Esophagus squamous epithelium (tissue), 4 donors: ENCODE results near the gene PRKCI.
"Not testable (repeated sequence)": the region's sequence is repeated elsewhere in the genome, so short reads cannot be mapped to it uniquely, and the experiment has no call there.

Experiments
- POLR2A ChIP-seq, 4 donors: fragments of 450-650 bp; IDR thresholded peaks; one replicate each; pipeline ENCODE4 v1.6.1; 2017; ENCODE audit warnings: antibody characterized with exemption in 4 of 4, mild to moderate bottlenecking in 4 of 4, moderate library complexity in 3 of 4
- TF ChIP-seq, protein P1 (sequence below), 6 experiments: fragments of 450-650 bp in 4 of 6; fragments of 200-600 bp in 2 of 6; sonication (generic) in 2 of 6; IDR thresholded peaks; one replicate each; pipeline ENCODE4 v1.5.1; 2016 to 2019; ENCODE audit warnings: antibody characterized with exemption in 6 of 6, mild to moderate bottlenecking in 4 of 6, moderate library complexity in 4 of 6

GRCh38 chr3:170343859-170344258 is 121.6 kb downstream of the PRKCI start:
- not testable (repeated sequence) for TF ChIP-seq POLR2A (IDR thresholded peaks at IDR 0.05)
- TF ChIP-seq, protein P1, sequence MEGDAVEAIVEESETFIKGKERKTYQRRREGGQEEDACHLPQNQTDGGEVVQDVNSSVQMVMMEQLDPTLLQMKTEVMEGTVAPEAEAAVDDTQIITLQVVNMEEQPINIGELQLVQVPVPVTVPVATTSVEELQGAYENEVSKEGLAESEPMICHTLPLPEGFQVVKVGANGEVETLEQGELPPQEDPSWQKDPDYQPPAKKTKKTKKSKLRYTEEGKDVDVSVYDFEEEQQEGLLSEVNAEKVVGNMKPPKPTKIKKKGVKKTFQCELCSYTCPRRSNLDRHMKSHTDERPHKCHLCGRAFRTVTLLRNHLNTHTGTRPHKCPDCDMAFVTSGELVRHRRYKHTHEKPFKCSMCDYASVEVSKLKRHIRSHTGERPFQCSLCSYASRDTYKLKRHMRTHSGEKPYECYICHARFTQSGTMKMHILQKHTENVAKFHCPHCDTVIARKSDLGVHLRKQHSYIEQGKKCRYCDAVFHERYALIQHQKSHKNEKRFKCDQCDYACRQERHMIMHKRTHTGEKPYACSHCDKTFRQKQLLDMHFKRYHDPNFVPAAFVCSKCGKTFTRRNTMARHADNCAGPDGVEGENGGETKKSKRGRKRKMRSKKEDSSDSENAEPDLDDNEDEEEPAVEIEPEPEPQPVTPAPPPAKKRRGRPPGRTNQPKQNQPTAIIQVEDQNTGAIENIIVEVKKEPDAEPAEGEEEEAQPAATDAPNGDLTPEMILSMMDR (IDR thresholded peaks at IDR 0.05) = not testable (repeated sequence)
